ENCODE results near the gene ADAMTS2.

GRCh38 chr5:179224741-179225140, 120.5 kb downstream of the ADAMTS2 start:
- TF ChIP-seq POLR2AphosphoS5 (IDR thresholded peaks at IDR 0.05) (no peak), CTCF (IDR thresholded peaks at IDR 0.05) (no peak)
